GM19455 (cell line): ENCODE measurements around the gene TTC3.

Source experiments
- ATAC-seq: cut with Tn5 transposase; IDR thresholded peaks from one replicate; pipeline ENCODE4 v1.9.1; 2021; ENCODE audit not compliant: unreplicated experiment

TTC3 gene

GRCh38 chr21:37059181-37059580 is 13.9 kb upstream of the TTC3 start:
- no peak for ATAC-seq

- no peak for ATAC-seq
Measured at GRCh38 chr21:37060296-37060695, 12.8 kb upstream of the TTC3 start.

GRCh38 chr21:37061926-37062592 is 11.0 kb upstream of the TTC3 start:
- ATAC-seq: no peak

GRCh38 chr21:37062593-37062935 is 10.5 kb upstream of the TTC3 start:
- no peak for ATAC-seq

- no peak for ATAC-seq
Measured at GRCh38 chr21:37063433-37063832, 9.6 kb upstream of the TTC3 start.

GRCh38 chr21:37064841-37065240 is 8.2 kb upstream of the TTC3 start:
- ATAC-seq: no peak

GRCh38 chr21:37065561-37066177 is 7.4 kb upstream of the TTC3 start:
- no peak for ATAC-seq

GRCh38 chr21:37071561-37072273 is 1.3 kb upstream of the TTC3 start:
- ATAC-seq: no peak

- peak; percentile 50 for ATAC-seq
Measured at GRCh38 chr21:37072274-37072987, 623 bp upstream of the TTC3 start.

GRCh38 chr21:37073417-37074196 is 553 bp downstream of the TTC3 start:
- ATAC-seq: peak; percentile 32

GRCh38 chr21:37074197-37074510 is 1.1 kb downstream of the TTC3 start:
- no peak for ATAC-seq

GRCh38 chr21:37074546-37074945 is 1.5 kb downstream of the TTC3 start:
- ATAC-seq: no peak

GRCh38 chr21:37075214-37075770 is 2.2 kb downstream of the TTC3 start:
- ATAC-seq: no peak

GRCh38 chr21:37076087-37076850 is 3.2 kb downstream of the TTC3 start:
- no peak for ATAC-seq

GRCh38 chr21:37077403-37077802 is 4.3 kb downstream of the TTC3 start:
- ATAC-seq: no peak

- ATAC-seq: no peak
Measured at GRCh38 chr21:37079211-37079824, 6.3 kb downstream of the TTC3 start.

- ATAC-seq: no peak
Measured at GRCh38 chr21:37082375-37082774, 9.3 kb downstream of the TTC3 start.

- no peak for ATAC-seq
Measured at GRCh38 chr21:37082856-37083528, 9.9 kb downstream of the TTC3 start.

GRCh38 chr21:37085726-37086125 is 12.7 kb downstream of the TTC3 start:
- no peak for ATAC-seq
